HuH-7 (cell line): ENCODE results near the gene TERB2.
A peak's percentile ranks its signal among the peaks of the same experiment; 100 is the strongest.
"Not testable (repeated sequence)": the region's sequence is repeated elsewhere in the genome, so short reads cannot be mapped to it uniquely, and the experiment has no call there.

Source experiments
- DNase-seq: peaks from one replicate; pipeline ENCODE4 v3.0.0; 2011; ENCODE audit warnings: low spot score

The TERB2 gene

GRCh38 chr15:44956388-44956787 is at the start of gene TERB2:
TERB2 (plus strand) TSS chr15:44956687; CDS start chr15:44956719, 32 bp downstream.
- DNase-seq: no peak

DNA sequence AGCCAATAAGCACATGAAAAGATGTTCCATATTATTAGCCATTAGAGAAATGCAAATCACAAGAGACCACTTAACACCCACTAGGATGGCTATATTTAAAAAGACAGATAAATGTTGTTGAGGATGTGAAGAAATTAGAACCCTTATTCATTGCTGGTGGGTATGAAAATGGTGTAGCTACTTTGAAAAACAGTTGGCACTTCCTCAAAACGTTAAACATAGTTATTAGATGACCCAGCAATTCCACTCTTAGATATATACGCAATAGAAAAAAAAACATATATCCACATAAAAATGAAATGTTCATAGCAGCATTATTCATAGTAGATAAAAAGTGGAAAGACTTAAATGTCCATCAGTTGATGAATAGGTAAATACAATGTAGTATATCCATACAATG is 47.1 kb upstream of the TERB2 start:
- DNase-seq: no peak

GRCh38 chr15:44910981-44911625 is 45.4 kb upstream of the TERB2 start:
- no peak for DNase-seq

DNA sequence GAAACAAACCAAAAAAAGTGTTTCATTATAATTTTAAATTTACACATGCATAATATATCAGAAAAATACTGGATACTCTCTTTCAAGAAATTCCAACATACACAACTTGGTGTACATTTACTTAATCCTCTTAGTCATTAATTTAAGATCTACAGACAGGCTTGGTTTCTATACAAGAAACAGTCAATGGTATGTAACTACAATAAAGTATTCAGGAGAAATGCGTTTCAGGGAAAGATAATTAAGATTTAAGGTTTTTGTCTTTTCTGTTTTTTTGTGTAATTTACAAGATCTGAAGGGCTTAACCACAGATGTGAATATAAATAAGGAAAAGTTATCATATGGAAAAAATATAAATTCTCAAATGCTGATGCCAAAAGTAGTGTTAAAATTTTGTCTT is 44.3 kb upstream of the TERB2 start:
- not testable (repeated sequence) for DNase-seq

DNA sequence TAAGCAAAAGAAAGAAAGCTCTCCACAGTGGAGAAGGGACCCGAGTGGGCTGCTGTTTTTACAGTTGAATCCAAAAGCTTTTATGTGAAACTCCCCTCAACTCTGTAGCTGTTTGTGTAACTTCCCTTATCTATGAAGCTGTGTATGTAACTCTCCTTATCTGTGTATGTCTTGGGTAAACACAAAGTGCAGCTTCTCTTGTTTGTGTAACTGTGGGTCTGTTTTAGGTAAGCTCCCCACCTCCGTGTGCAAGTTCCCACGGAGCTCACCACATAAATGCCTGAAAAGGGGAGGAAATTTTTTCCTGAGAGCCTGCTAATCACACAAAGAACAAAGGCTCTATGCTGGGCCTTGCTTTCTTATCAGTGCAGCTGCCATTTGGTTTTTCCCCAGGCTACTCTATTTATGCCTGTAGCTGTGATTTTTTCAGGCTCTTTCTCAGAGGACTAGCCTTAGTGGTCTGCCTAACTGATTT is 43.5 kb upstream of the TERB2 start:
- DNase-seq: peak; percentile 55

DNA sequence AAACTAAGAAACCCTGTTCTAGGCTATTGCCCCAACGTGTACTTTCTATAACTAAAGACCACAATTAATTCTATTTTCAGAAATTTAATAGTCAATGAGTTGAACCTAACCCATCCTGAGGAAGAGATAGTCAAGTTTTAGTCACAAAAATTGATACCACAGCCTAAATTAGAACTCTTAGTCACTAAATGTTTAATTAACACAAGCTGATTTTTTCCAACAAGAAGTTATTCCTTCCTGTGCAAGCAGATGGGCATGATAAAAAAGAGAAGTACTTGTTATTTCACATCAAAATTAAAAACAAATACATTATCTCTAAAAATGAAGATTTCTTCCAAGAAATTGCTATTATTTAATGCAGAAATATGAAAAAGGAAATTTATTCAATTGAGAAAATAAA is 38.4 kb upstream of the TERB2 start:
- no peak for DNase-seq

DNA sequence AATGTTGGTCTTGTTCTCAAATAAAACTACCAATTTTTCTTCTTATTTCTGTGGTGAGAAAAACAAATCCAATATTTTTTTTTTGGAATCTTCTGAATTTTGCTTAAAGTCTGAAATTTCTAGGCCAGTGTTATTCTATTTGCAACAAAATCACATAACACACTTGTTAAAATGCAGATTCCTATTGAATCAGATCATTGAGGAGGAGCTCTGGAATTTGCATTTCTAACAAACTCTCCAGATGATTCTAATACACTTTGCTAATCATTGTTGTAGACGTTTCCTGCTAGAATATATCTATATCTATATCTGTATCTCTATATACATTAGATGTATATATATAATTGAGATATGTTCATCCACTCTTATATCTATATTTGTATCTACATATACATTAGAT is 27.8 kb upstream of the TERB2 start:
- DNase-seq: not testable (repeated sequence)

GRCh38 chr15:44930283-44930682 is 26.2 kb upstream of the TERB2 start:
- DNase-seq: not testable (repeated sequence)

DNA sequence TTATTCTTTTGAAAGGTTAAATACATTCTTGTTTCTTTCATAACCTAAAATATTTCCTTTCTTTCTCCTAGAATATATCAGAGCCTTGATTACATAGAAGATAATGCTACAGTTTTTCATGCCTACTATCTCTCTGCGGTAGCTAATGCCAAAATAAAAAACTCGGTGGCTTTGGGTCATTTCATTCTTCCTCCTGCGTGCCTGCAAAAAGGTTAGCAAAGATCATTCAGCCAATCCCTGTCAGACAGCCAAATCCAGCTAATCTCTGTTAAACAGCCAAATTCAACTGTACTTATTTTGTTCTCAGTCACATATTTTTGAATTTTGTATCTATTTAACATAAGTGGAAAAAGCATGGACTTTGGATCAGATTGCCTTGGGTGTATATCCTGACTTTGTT is 1.8 kb downstream of the TERB2 start:
- DNase-seq: not testable (repeated sequence)

DNA sequence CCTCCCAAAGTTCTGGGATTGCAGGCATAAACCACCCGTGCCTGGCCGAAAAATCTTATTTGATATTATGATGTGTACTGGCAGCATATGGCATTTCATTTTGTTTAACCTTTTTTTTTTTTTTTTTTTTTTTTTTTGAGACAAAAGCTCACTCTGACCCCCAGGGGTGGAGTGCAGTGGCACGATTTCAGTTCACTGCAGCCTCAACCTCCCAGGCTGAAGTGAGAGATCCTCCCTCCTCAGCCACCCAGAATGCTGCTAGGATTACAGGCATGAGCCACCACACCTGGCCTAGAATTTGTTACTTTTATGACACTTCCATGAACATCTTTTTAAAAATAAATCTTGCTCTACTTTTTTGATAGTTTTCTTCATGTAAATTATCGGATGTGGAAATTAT is 12.0 kb downstream of the TERB2 start:
- DNase-seq: no peak

DNA sequence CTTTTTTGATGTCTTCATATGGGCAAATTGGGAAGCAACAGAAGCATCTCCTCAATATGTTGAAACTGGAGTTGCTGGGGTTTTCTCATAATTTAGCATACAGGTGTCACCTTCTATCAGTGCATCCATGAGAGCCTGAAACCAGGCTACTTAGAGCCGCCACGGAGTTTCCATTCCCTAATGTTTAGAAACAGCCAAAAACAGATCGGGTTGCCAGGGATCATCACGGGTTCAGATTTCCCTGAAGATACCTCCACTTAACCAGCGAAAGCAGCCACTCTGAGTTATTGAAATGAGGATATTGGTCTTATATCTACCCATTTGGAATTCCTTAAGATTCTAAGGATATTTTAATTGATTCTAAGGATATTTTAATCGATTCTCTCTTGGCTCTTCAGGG is 14.5 kb downstream of the TERB2 start:
- DNase-seq: no peak

GRCh38 chr15:44976183-44976582 is 19.7 kb downstream of the TERB2 start:
- not testable (repeated sequence) for DNase-seq

DNA sequence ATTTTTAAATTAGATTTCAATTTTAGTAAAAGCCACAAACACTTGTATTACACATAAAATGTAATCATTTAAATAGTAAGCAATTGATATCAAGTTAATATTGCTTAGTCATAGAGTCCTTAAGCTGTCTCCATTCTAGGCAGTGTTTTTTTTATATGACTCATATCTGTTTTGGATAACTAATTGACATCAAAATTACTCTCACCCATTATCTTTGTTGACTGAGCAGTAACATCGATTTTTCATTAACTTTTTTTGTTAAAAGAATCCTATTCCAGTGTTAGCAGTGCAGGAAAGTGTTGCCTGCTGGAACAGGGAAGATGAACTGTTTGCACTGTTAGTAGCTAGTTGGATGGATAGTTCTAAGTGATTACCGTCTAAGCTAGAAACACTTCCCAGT is 21.3 kb downstream of the TERB2 start:
- DNase-seq: not testable (repeated sequence)

DNA sequence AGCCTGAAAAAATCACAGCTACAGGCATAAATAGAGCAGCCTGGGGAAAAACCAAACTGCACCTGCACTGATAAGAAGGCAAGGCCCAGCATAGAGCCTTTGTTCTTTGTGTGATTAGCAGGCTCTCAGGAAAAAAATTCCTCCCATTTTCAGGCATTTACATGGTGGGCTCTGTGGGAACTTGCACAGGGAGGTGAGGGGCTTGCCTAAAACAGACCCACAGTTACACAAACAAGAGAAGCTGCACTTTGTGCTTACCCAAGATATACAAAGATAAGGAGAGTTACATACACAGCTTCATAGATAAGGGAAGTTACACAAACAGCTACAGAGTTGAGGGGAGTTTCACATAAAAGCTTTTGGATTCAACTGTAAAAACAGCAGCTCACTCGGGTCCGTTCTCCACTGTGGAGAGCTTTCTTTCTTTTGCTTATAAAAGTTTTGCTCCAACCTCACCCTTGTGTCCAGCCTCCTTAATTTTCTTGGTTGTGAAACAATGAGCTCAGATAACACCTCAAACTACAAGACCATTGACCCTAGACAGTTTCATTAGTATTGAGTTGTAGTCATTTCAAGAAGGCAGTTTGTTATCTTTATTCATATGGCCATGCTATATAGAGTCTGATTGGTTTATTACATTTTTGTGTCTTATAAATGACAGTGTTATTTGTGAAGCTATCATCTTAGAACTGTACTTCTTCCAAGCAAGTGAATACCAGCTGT is 23.3 kb downstream of the TERB2 start:
- peak; percentile 55 for DNase-seq

DNA sequence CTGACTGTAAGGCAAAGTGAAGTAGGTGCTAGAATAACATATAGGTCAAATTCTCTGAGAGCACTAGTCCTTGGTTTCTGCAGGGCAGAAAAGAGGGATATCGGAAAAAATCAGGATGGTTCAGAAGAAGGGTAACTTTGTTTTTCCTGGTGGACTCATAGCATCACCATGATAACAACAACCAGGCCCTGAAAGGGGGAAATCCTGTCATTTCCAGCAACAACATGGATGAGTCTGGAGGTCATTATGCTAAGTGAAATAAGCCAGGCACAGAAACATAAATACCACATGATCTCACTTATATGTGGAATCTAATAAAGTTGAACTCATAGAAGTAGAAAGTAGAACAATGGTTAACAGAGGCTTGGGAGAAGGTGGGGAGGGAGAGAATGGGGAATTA is 27.7 kb downstream of the TERB2 start:
- not testable (repeated sequence) for DNase-seq

DNA sequence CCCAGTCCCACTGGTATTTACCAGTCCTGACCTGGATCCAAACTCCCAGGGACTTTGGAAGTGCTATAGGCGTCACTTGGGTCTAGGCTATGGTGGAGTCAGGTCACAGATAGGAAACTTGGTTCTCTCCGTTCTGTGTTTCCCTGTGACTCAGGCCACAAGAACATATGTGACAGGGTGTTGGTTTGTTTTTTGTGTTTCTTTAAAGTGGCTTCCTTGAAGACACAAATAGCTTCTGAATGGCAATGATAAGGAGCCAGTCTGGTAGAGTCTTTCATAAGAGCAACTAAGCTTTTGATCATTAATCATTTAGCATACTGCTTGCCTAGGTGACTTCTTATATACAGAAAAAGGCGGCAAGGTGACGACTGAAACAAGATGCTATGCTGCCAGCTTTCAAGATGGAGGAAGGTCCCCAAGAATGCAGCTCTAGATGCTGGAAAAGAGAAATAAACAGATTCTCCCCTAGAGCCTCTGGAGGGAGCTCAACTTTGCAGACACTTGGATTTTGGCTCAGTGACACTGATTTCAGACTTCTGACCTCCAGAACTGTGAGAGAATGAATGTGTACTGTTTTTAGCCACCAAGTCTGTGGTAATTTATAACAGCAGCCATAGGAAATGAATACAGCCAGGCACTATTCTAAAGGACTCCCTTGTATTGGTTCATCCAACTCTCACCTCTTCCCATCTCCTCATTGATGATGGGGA is 30.0 kb downstream of the TERB2 start:
- DNase-seq: not testable (repeated sequence)

- not testable (repeated sequence) for DNase-seq
These were observed 31.2 kb downstream of the TERB2 start for GRCh38 chr15:44987711-44988110.

GRCh38 chr15:44988184-44988869 is 31.8 kb downstream of the TERB2 start:
- DNase-seq: not testable (repeated sequence)

DNA sequence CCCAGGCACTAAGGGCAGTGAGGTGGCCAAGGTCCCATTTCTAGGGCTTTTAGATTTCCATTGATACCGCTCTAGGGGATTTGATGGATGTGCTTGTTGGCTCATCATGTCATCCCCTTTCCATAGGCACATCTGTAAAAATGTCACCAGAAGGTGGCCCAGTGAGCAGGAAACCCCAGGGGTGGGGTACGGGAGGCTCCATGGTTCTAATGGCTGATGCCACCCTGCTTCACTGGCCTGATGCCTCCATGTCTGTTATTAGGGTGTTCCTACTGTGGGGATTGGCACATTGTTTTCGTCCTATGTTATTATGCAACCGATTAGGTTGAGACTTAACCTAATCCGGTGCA is 32.4 kb downstream of the TERB2 start:
- DNase-seq: not testable (repeated sequence)

DNA sequence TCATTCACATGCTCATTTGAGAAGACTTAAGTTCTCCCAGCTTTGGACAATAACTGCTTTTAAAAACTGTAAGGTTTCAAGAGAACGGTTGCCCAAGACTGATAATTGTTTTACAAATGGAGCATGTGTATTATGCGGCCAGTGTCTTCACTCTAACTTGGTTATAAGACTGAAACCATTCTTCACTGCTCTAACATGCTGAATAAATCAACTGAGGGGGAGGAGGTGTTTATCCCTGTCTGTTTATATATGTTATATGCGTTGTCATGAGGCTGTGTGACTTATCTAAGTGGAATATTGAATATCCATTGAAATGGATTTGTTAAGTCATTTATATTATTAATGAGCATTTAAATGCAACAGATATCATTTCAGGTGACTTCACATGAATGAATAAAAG is 41.1 kb downstream of the TERB2 start:
- not testable (repeated sequence) for DNase-seq

DNA sequence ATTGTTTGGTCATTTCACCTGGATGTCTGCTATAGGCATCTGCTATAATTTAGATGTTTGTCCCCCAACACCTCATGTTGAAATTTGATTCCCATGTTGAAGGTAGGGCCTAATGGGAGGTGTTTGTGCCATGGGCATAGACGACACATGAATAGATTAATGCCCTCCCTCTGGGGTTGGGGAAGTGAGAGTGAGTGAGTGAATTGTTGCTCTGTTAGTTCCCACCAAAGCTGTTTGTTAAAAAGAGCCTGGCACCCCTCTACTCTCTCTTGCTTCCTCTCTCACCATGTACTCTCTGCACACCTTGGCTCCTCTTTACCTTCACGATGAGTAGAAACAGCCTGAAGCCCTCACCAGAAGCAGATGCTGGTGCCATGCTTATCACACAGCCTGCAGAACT is 42.6 kb downstream of the TERB2 start:
- no peak for DNase-seq

GRCh38 chr15:45001180-45001579 is 44.7 kb downstream of the TERB2 start:
- not testable (repeated sequence) for DNase-seq
